Measurements from ENCODE around the gene HOXA11. TPM values are rescaled to one million over a fixed set of nuclear protein-coding genes. Genes with fewer than 3 reads are reported as not detected.

Gene HOXA11
- total RNA-seq, 2 experiments from 2014 or later: not detected

- Histone ChIP-seq H3K79me2 (ENCODE audit: insufficient read depth, low read depth, low read length) (no peaks in the 10 kb centered on the region), H3K9me2 (ENCODE audit: insufficient read depth, low read length) (no peaks in the 10 kb centered on the region), H3K4me1 (ENCODE audit: insufficient read depth, low read length, poor library complexity, severe bottlenecking) (peaks cover 6% of the 10 kb centered on the region), H2AFZ (ENCODE audit: low read length) (no peak overlapping the region), H3K9me3 (ENCODE audit: low read length) (no peaks in the 10 kb centered on the region), H3K36me3 (ENCODE audit: insufficient read depth, low read length) (no peaks in the 10 kb centered on the region), H3K4me2 (ENCODE audit: low read length) (no peak overlapping the region), H4K20me1 (ENCODE audit: insufficient read depth, low read length) (no peaks in the 10 kb centered on the region), H3K4me3 (ENCODE audit: low read depth, low read length, poor library complexity, severe bottlenecking) (no peak overlapping the region), H3K27ac (ENCODE audit: low read depth, low read length, poor library complexity, severe bottlenecking) (no peak overlapping the region)
- intact Hi-C loops (cut with micrococcal nuclease; ENCODE audit: unreplicated experiment): loop anchor here (5.0 kb wide), 2 partner anchors 495 to 660 kb away; no protein-coding TSS in a partner anchor
- no peak for TF ChIP-seq EZH2phosphoT487 (IDR thresholded peaks at IDR 0.05; ENCODE audit: borderline replicate concordance, low read depth, low read length)
- POLR2A ChIA-PET: interaction anchor here (1.0 to 1.3 kb wide), 2 partner anchors 13 to 424 kb away, joined by 4 read pairs; no protein-coding TSS in a partner anchor
- CTCF ChIA-PET (ENCODE audit: unreplicated experiment): no interaction called here
- BruUV-seq (replicated peaks): no TSS peak
- no peak for DNase-seq (ENCODE audit: low spot score)
Measured at GRCh38 chr7:27162561-27163287, 22.3 kb downstream of the HOXA11 start.

- H3K4me1 ChIP-seq (ENCODE audit: insufficient read depth, low read length, poor library complexity, severe bottlenecking): peaks cover 6% of the 10 kb centered on the region
- H3K4me2 ChIP-seq (ENCODE audit: low read length): no peak overlapping the region
- no peak overlapping the region for H3K4me3 ChIP-seq (ENCODE audit: low read depth, low read length, poor library complexity, severe bottlenecking)
- no peaks in the 10 kb centered on the region for H3K79me2 ChIP-seq (ENCODE audit: insufficient read depth, low read depth, low read length)
- no peaks in the 10 kb centered on the region for H4K20me1 ChIP-seq (ENCODE audit: insufficient read depth, low read length)
- intact Hi-C loops (cut with micrococcal nuclease; ENCODE audit: unreplicated experiment): loop anchor here (1.0 to 5.0 kb wide), 5 partner anchors 309 to 793 kb away; no protein-coding TSS in a partner anchor
- H2AFZ ChIP-seq (ENCODE audit: low read length): no peak overlapping the region
- DNase-seq (ENCODE audit: low spot score): no peak
- ChIA-PET CTCF (ENCODE audit: unreplicated experiment) (interaction anchor here (0.6 to 1.4 kb wide), 2 partner anchors 502 to 1269 kb away, joined by 3 to 4 read pairs; no protein-coding TSS in a partner anchor), POLR2A (interaction anchor here (0.5 to 1.3 kb wide), 3 partner anchors 12 to 423 kb away, joined by 3 to 4 read pairs (median 4); no protein-coding TSS in a partner anchor)
- no TSS peak for BruUV-seq (replicated peaks)
- no peaks in the 10 kb centered on the region for H3K9me3 ChIP-seq (ENCODE audit: low read length)
- no peaks in the 10 kb centered on the region for H3K36me3 ChIP-seq (ENCODE audit: insufficient read depth, low read length)
- no peak overlapping the region for H3K27ac ChIP-seq (ENCODE audit: low read depth, low read length, poor library complexity, severe bottlenecking)
- TF ChIP-seq CTCF (conservative IDR thresholded peaks at IDR 0.05; ENCODE audit: low read length) (no peak), EZH2phosphoT487 (IDR thresholded peaks at IDR 0.05; ENCODE audit: borderline replicate concordance, low read depth, low read length) (no peak)
- no peaks in the 10 kb centered on the region for H3K9me2 ChIP-seq (ENCODE audit: insufficient read depth, low read length)
Measured at GRCh38 chr7:27161721-27162560, 23.1 kb downstream of the HOXA11 start.

GRCh38 chr7:27161214-27161720, 23.8 kb downstream of the HOXA11 start:
- H3K4me3 ChIP-seq (ENCODE audit: low read depth, low read length, poor library complexity, severe bottlenecking): peak overlapping the region; percentile 67
- no peaks in the 10 kb centered on the region for H3K36me3 ChIP-seq (ENCODE audit: insufficient read depth, low read length)
- H3K79me2 ChIP-seq (ENCODE audit: insufficient read depth, low read depth, low read length): no peaks in the 10 kb centered on the region
- no peaks in the 10 kb centered on the region for H3K9me2 ChIP-seq (ENCODE audit: insufficient read depth, low read length)
- no peak overlapping the region for H3K27ac ChIP-seq (ENCODE audit: low read depth, low read length, poor library complexity, severe bottlenecking)
- H3K4me2 ChIP-seq (ENCODE audit: low read length): peak overlapping the region; percentile 77
- peaks cover 10% of the 10 kb centered on the region for H3K4me1 ChIP-seq (ENCODE audit: insufficient read depth, low read length, poor library complexity, severe bottlenecking)
- DNase-seq (ENCODE audit: low spot score): no peak
- no peaks in the 10 kb centered on the region for H3K9me3 ChIP-seq (ENCODE audit: low read length)
- CTCF ChIA-PET (ENCODE audit: unreplicated experiment): interaction anchor here (0.6 to 1.4 kb wide), 9 partner anchors 14 to 1269 kb away, joined by 3 to 23 read pairs (median 4); no protein-coding TSS in a partner anchor
- H4K20me1 ChIP-seq (ENCODE audit: insufficient read depth, low read length): no peaks in the 10 kb centered on the region
- H2AFZ ChIP-seq (ENCODE audit: low read length): peak overlapping the region; percentile 90
- intact Hi-C loops (cut with micrococcal nuclease; ENCODE audit: unreplicated experiment): loop anchor here (1.0 to 5.0 kb wide), 5 partner anchors 308 to 792 kb away; no protein-coding TSS in a partner anchor
- peak; percentile 69; the same call in 1 of the 2 replicates for TF ChIP-seq CTCF (conservative IDR thresholded peaks at IDR 0.05; ENCODE audit: low read length)
- no peak for TF ChIP-seq EZH2phosphoT487 (IDR thresholded peaks at IDR 0.05; ENCODE audit: borderline replicate concordance, low read depth, low read length)
- POLR2A ChIA-PET: interaction anchor here (0.5 kb wide), 1 partner anchor 21 kb away, joined by 3 read pairs; no protein-coding TSS in a partner anchor
- no TSS peak for BruUV-seq (replicated peaks)

Data from OCI-LY7 (cell line).